GM21737 (cell line): ENCODE data around the gene TAOK1.

ENCODE experiments used
- ATAC-seq: cut with Tn5 transposase; IDR thresholded peaks from one replicate; pipeline ENCODE4 v1.9.1; 2021; ENCODE audit warnings: mild to moderate bottlenecking, moderate library complexity; ENCODE audit not compliant: unreplicated experiment

TAOK1 gene

GRCh38 chr17:29592850-29593551, 202.8 kb downstream of the TAOK1 start, which contains the start of gene ANKRD13B:
Gene ANKRD13B (plus strand): TSS chr17:29593132. CDS start chr17:29593622, 490 bp downstream.
- no peak for ATAC-seq

GRCh38 chr17:29593591-29594518, 203.7 kb downstream of the TAOK1 start:
- ATAC-seq, result no peak

- ATAC-seq, result no peak
Measured at GRCh38 chr17:29594519-29595090, 204.4 kb downstream of the TAOK1 start.

GRCh38 chr17:29595107-29595942, 205.2 kb downstream of the TAOK1 start:
- ATAC-seq, result no peak

GRCh38 chr17:29595943-29596774, 206.0 kb downstream of the TAOK1 start:
- ATAC-seq, result no peak

- no peak for ATAC-seq
Measured at GRCh38 chr17:29596811-29597210, 206.6 kb downstream of the TAOK1 start.

GRCh38 chr17:29597361-29598172, 207.4 kb downstream of the TAOK1 start:
- no peak for ATAC-seq
